K562 (cell line): ENCODE results near the gene EIF4EBP2. TPM values are rescaled to one million over a fixed set of nuclear protein-coding genes. Genes with fewer than 3 reads are reported as not detected.

Experiments
- ADNP ChIP-seq: fragments of 200-800 bp; sonication (Bioruptor generic); IDR thresholded peaks from 2 replicates; pipeline ENCODE4 v1.6.1; 2016; ENCODE audit warnings: missing genetic modification characterization, missing compliant biosample characterization
- ARID3A ChIP-seq: IDR thresholded peaks from 2 replicates; pipeline ENCODE4 v1.6.1; 2012; ENCODE audit warnings: low read depth, low read length, improper control_type of control experiment, borderline replicate concordance
- CBX8 ChIP-seq: fragments of 200-600 bp; sonication (generic); IDR thresholded peaks from 2 replicates; pipeline ENCODE4 v1.6.1; 2012; ENCODE audit warnings: borderline replicate concordance, mixed run types, low read depth, mild to moderate bottlenecking, moderate library complexity, mixed read lengths, low read length, control low read depth, inconsistent platforms; ENCODE audit not compliant: poor library complexity, severe bottlenecking; ENCODE audit errors: extremely low read depth
- HIVEP1 ChIP-seq: fragments of 250-450 bp; sonication (Bioruptor Pico); IDR thresholded peaks from 2 replicates; pipeline ENCODE4 v1.4.0; 2020; ENCODE audit warnings: mild to moderate bottlenecking
- MEF2D ChIP-seq: conservative IDR thresholded peaks from 2 replicates; pipeline ENCODE4 v1.6.1; 2016; ENCODE audit warnings: low read depth, missing genetic modification characterization, missing compliant biosample characterization
- MNT ChIP-seq, 2 experiments: fragments of 450-650 bp; conservative IDR thresholded peaks; 2 replicates each; pipeline ENCODE4 v1.6.1; 2017; ENCODE audit warnings: mild to moderate bottlenecking in 2 of 2, moderate library complexity in 2 of 2
- MTA2 ChIP-seq: fragments of 450-650 bp; IDR thresholded peaks from 2 replicates; pipeline ENCODE4 v1.6.1; 2016; ENCODE audit warnings: low read depth
- NBN ChIP-seq: fragments of 450-650 bp; IDR thresholded peaks from 2 replicates; pipeline ENCODE4 v1.6.1; 2016; ENCODE audit warnings: low read depth, mild to moderate bottlenecking
- PCBP1 ChIP-seq: fragments of 200-400 bp; formaldehyde crosslinking; IDR thresholded peaks from 2 replicates; pipeline ENCODE4 v1.6.1; 2018; ENCODE audit warnings: mild to moderate bottlenecking, low read depth, low read length; ENCODE audit not compliant: poor library complexity, severe bottlenecking
- RFX5 ChIP-seq: IDR thresholded peaks from 2 replicates; pipeline ENCODE4 v1.6.1; 2011; ENCODE audit warnings: low read depth, mild to moderate bottlenecking, improper control_type of control experiment, low read length
- SNRNP70 ChIP-seq: fragments of 200-400 bp; formaldehyde crosslinking; optimal IDR thresholded peaks from 2 replicates; pipeline ENCODE3; 2017; ENCODE audit warnings: low read depth, low read length
- SREBF2 ChIP-seq: sonication (generic); formaldehyde crosslinking; IDR thresholded peaks from 2 replicates; pipeline ENCODE4 v1.4.0; 2020; ENCODE audit warnings: mild to moderate bottlenecking, missing genetic modification reagents
- TCF7L2 ChIP-seq: fragments of 150-350 bp; IDR thresholded peaks from 2 replicates; pipeline ENCODE4 v1.6.1; 2016; ENCODE audit warnings: low read depth, mild to moderate bottlenecking, low read length, moderate library complexity
- XRCC3 ChIP-seq: fragments of 450-650 bp; IDR thresholded peaks from 2 replicates; pipeline ENCODE4 v1.6.1; 2017; ENCODE audit warnings: mild to moderate bottlenecking, moderate library complexity
- ZNF146 ChIP-seq: IDR thresholded peaks from one replicate; pipeline ENCODE4 v1.6.1; 2018; ENCODE audit warnings: missing compliant biosample characterization; ENCODE audit not compliant: unreplicated experiment
- ZNF354B ChIP-seq: fragments of 250-450 bp; sonication (Bioruptor Pico); IDR thresholded peaks from 2 replicates; pipeline ENCODE4 v1.4.0; 2020
- ZNF561 ChIP-seq: fragments of 450-650 bp; formaldehyde crosslinking; conservative IDR thresholded peaks from 2 replicates; pipeline ENCODE4 v1.4.0; 2020; ENCODE audit warnings: mild to moderate bottlenecking, moderate library complexity
- ZNF584 ChIP-seq: fragments of 200-800 bp; sonication (Bioruptor generic); IDR thresholded peaks from 2 replicates; pipeline ENCODE4 v1.6.1; 2016; ENCODE audit warnings: low read depth, mild to moderate bottlenecking, missing genetic modification characterization, missing compliant biosample characterization
- ZNF699 ChIP-seq: fragments of 250-450 bp; sonication (Bioruptor Pico); IDR thresholded peaks from 2 replicates; pipeline ENCODE4 v1.8.0; 2021; ENCODE audit warnings: mild to moderate bottlenecking, moderate library complexity; ENCODE audit not compliant: insufficient replicate concordance
- polyA plus RNA-seq, 8 experiments: library from polyadenylated mRNA; depleted of rRNA in 4 of 8; stranded (reverse) in 5 of 8; unstranded in 3 of 8; fragments of >200 nt; fragmentation: Nextera tagmentation in 2 of 8; fragmentation: Illumina TruSeq in 1 of 8; extraction: Ambion mirVana in 2 of 8; extraction: Trizol in 1 of 8; gene quantifications; 2 replicates each; pipeline versions ENCODE4 v1.2.1 to v1.2.3, GENCODE V29; 2011 to 2014; ENCODE audit warnings: inconsistent platforms in 1 of 8, missing spikeins in 1 of 8
- total RNA-seq, 7 experiments: library from RNA; depleted of rRNA in 6 of 7; stranded (reverse); fragments of >200 nt in 6 of 7; fragmentation: Illumina TruSeq in 2 of 7; extraction: Trizol in 2 of 7; gene quantifications; 2 replicates each; pipeline versions ENCODE4 v1.2.1 to v1.2.3, GENCODE V29; 2011 to 2021; ENCODE audit warnings: low replicate concordance in 1 of 7
- TF ChIP-seq, protein P1 (sequence below): fragments of 450-650 bp; IDR thresholded peaks from 2 replicates; pipeline ENCODE4 v1.6.1; 2014; ENCODE audit warnings: low read depth, mild to moderate bottlenecking, moderate library complexity, borderline replicate concordance
- TF ChIP-seq, protein P2 (sequence below): fragments of 250-450 bp; sonication (Bioruptor Pico); IDR thresholded peaks from 2 replicates; pipeline ENCODE4 v1.4.0; 2020; ENCODE audit warnings: mild to moderate bottlenecking, moderate library complexity, borderline replicate concordance

EIF4EBP2 gene
- total and polyA plus RNA-seq, 9 of the 15 experiments (the other 6 are each of a cell fraction or from before 2014, with no cell fraction given), result 16.1 to 67.5 (median 38.3) TPM

DNA sequence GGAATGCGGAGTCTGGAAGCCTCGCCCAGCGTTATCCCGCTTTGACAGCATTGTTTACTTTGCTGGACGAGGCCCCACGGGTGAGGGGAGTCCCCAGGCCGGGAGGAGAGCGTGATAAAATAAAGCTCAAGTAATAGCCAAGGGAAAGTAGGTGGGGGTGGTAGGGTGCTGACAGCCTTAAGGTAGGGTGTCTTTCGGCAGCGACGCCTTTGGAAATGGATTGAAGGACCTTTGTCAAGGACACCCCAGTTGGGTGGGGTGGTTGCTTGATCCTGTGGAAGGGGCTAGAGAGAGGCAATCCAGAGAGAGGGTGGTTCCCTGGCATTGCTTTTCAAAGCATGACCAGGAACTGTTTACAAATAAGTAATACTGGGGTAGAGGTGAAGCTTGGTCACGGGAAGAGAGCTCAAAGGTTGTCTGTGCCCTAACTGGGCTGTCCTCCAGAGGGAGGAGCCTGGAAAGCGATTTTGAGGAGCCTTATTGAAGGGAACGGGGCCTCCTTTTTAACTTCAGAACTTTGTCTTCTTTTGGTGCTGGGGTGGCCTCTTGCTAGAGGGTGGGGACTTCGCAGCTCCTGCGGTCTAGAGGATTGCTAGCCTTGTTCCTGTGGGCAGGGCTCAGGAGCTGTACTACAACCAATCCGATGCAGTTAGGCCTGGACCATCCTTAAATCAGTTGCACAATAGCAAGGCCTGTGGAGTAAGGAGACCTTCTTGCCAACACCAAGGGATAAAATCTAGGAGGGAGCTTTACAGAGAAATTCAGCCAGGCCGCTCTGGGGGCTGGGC is 1.3 kb downstream of the EIF4EBP2 start (continued):
- TF ChIP-seq ADNP (tag) (no peak), ARID3A (no peak), SREBF2 (CRISPR knock-in tag) (no peak), ZNF354B (CRISPR knock-in tag) (no peak), TCF7L2 (no peak), MEF2D (tag) (no peak), ZNF584 (no peak), PCBP1 (no peak), ZNF699 (CRISPR knock-in tag) (no peak), ZNF561 (CRISPR knock-in tag) (no peak), XRCC3 (no peak), ZNF146 (CRISPR knock-in tag) (no peak), SNRNP70 (no peak), NBN (no peak), MTA2 (no peak), RFX5 (no peak), MNT (conservative IDR thresholded peaks at IDR 0.05) (peak; percentile 50 to 77; a peak in 3 of 4 replicates), HIVEP1 (CRISPR knock-in tag) (no peak), CBX8 (no peak)
- TF ChIP-seq, protein P1, sequence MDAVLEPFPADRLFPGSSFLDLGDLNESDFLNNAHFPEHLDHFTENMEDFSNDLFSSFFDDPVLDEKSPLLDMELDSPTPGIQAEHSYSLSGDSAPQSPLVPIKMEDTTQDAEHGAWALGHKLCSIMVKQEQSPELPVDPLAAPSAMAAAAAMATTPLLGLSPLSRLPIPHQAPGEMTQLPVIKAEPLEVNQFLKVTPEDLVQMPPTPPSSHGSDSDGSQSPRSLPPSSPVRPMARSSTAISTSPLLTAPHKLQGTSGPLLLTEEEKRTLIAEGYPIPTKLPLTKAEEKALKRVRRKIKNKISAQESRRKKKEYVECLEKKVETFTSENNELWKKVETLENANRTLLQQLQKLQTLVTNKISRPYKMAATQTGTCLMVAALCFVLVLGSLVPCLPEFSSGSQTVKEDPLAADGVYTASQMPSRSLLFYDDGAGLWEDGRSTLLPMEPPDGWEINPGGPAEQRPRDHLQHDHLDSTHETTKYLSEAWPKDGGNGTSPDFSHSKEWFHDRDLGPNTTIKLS, result no peak
- TF ChIP-seq, protein P2, sequence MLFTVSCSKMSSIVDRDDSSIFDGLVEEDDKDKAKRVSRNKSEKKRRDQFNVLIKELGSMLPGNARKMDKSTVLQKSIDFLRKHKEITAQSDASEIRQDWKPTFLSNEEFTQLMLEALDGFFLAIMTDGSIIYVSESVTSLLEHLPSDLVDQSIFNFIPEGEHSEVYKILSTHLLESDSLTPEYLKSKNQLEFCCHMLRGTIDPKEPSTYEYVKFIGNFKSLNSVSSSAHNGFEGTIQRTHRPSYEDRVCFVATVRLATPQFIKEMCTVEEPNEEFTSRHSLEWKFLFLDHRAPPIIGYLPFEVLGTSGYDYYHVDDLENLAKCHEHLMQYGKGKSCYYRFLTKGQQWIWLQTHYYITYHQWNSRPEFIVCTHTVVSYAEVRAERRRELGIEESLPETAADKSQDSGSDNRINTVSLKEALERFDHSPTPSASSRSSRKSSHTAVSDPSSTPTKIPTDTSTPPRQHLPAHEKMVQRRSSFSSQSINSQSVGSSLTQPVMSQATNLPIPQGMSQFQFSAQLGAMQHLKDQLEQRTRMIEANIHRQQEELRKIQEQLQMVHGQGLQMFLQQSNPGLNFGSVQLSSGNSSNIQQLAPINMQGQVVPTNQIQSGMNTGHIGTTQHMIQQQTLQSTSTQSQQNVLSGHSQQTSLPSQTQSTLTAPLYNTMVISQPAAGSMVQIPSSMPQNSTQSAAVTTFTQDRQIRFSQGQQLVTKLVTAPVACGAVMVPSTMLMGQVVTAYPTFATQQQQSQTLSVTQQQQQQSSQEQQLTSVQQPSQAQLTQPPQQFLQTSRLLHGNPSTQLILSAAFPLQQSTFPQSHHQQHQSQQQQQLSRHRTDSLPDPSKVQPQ (CRISPR knock-in tag), result no peak
